Inflammatory macrophage (primary cell): ENCODE measurements around the gene PLCH1.
"Not testable (repeated sequence)": the region's sequence is repeated elsewhere in the genome, so short reads cannot be mapped to it uniquely, and the experiment has no call there.

Source experiments
- DNase-seq, 2 donors: peaks; one replicate each; pipeline ENCODE4 v3.0.0-alpha.2; 2020 to 2022

The PLCH1 gene

GRCh38 chr3:155416500-155417118 is 328.3 kb downstream of the PLCH1 start:
- no peak for DNase-seq

- no peak for DNase-seq
These were observed 332.0 kb downstream of the PLCH1 start for GRCh38 chr3:155412904-155413303.

GRCh38 chr3:155411500-155412223 is 333.2 kb downstream of the PLCH1 start:
- no peak for DNase-seq

GRCh38 chr3:155409336-155409735 is 335.5 kb downstream of the PLCH1 start:
- DNase-seq = no peak

GRCh38 chr3:155407971-155408370 is 336.9 kb downstream of the PLCH1 start:
- no peak for DNase-seq

GRCh38 chr3:155407331-155407730 is 337.5 kb downstream of the PLCH1 start:
- DNase-seq = no peak

GRCh38 chr3:155404486-155404885 is 340.4 kb downstream of the PLCH1 start:
- no peak for DNase-seq

GRCh38 chr3:155402656-155403055 is 342.2 kb downstream of the PLCH1 start:
- no peak for DNase-seq

- no peak for DNase-seq
These were observed 346.8 kb downstream of the PLCH1 start for GRCh38 chr3:155398046-155398445.

- not testable (repeated sequence) for DNase-seq
These were observed 350.0 kb downstream of the PLCH1 start for GRCh38 chr3:155394896-155395295.

GRCh38 chr3:155394240-155394639 is 350.6 kb downstream of the PLCH1 start:
- DNase-seq = no peak

- no peak for DNase-seq
These were observed 351.6 kb downstream of the PLCH1 start for GRCh38 chr3:155393316-155393715.

GRCh38 chr3:155392138-155392537 is 352.7 kb downstream of the PLCH1 start:
- DNase-seq = no peak

- DNase-seq = no peak
These were observed 353.3 kb downstream of the PLCH1 start for GRCh38 chr3:155391551-155391958.

GRCh38 chr3:155391104-155391503 is 353.8 kb downstream of the PLCH1 start:
- no peak for DNase-seq

GRCh38 chr3:155390351-155390750 is 354.5 kb downstream of the PLCH1 start:
- DNase-seq = no peak

- DNase-seq = no peak
These were observed 356.5 kb downstream of the PLCH1 start for GRCh38 chr3:155388417-155388816.

GRCh38 chr3:155387571-155387970 is 357.3 kb downstream of the PLCH1 start:
- no peak for DNase-seq

GRCh38 chr3:155386919-155387318 is 358.0 kb downstream of the PLCH1 start:
- DNase-seq = no peak

- no peak for DNase-seq
These were observed 358.8 kb downstream of the PLCH1 start for GRCh38 chr3:155385896-155386625.

GRCh38 chr3:155382396-155383042 is 362.4 kb downstream of the PLCH1 start:
- peak; percentile 35 to 55 for DNase-seq

- DNase-seq = no peak
These were observed 367.0 kb downstream of the PLCH1 start for GRCh38 chr3:155377847-155378246.

- no peak for DNase-seq
These were observed 367.8 kb downstream of the PLCH1 start for GRCh38 chr3:155377071-155377470.
